OCI-LY7 (cell line): ENCODE results near the gene STXBP2. TPM values are rescaled to one million over a fixed set of nuclear protein-coding genes. Genes with fewer than 3 reads are reported as not detected.

Source experiments
- BruUV-seq: library from RNA; stranded (reverse); fragments of 400-500 nt; replicated peaks from 2 replicates; lab custom pipeline; 2021; lab: Mats Ljungman, UMichigan
- CTCF ChIA-PET: fragments of 300-600 bp; sonication (Branson Sonifier 250); formaldehyde crosslinking; loops from one replicate; lab custom pipeline; 2022; ENCODE audit warnings: antibody characterized with exemption; ENCODE audit not compliant: unreplicated experiment; lab: Charles Lee
- POLR2A ChIA-PET: fragments of 300-600 bp; sonication (Branson Sonifier 250); formaldehyde crosslinking; loops from one replicate; lab custom pipeline; 2022; ENCODE audit warnings: antibody characterized with exemption; lab: Charles Lee
- DNase-seq: peaks from one replicate; pipeline ENCODE4 v3.0.0-alpha.2; 2015; ENCODE audit warnings: low spot score
- H2AFZ ChIP-seq: fragments of 200-600 bp; sonication (generic), shearing (Covaris generic); 2 replicates; pipeline ENCODE4 v1.6.1; 2014; ENCODE audit warnings: mild to moderate bottlenecking, antibody characterized with exemption, low read length, moderate library complexity
- H3K27ac ChIP-seq: fragments of 200-600 bp; sonication (generic); 2 replicates; pipeline ENCODE4 v1.5.1; 2014; ENCODE audit warnings: mixed run types, low read depth, mild to moderate bottlenecking, moderate library complexity, low read length, inconsistent platforms; ENCODE audit not compliant: poor library complexity, severe bottlenecking
- H3K36me3 ChIP-seq: fragments of 200-600 bp; sonication (generic); 2 replicates; pipeline ENCODE4 v1.6.1; 2014; ENCODE audit warnings: mild to moderate bottlenecking, antibody characterized with exemption, low read length, moderate library complexity, mixed read lengths; ENCODE audit not compliant: insufficient read depth
- H3K4me1 ChIP-seq: fragments of 200-600 bp; sonication (generic); 2 replicates; pipeline ENCODE4 v1.5.1; 2014; ENCODE audit warnings: mild to moderate bottlenecking, low read length; ENCODE audit not compliant: insufficient read depth, poor library complexity, severe bottlenecking
- H3K4me2 ChIP-seq: fragments of 200-600 bp; sonication (generic); 2 replicates; pipeline ENCODE4 v1.6.1; 2014; ENCODE audit warnings: mild to moderate bottlenecking, low read length
- H3K4me3 ChIP-seq: fragments of 200-600 bp; sonication (generic); 2 replicates; pipeline ENCODE4 v1.5.1; 2014; ENCODE audit warnings: mild to moderate bottlenecking, low read depth, low read length; ENCODE audit not compliant: poor library complexity, severe bottlenecking
- H3K79me2 ChIP-seq: fragments of 200-600 bp; sonication (generic); 2 replicates; pipeline ENCODE4 v1.6.1; 2016; ENCODE audit warnings: low read depth, mild to moderate bottlenecking, low read length, moderate library complexity, mixed read lengths; ENCODE audit not compliant: insufficient read depth
- H3K9me2 ChIP-seq: fragments of 200-600 bp; sonication (generic); 2 replicates; pipeline ENCODE4 v1.6.1; 2016; ENCODE audit warnings: mild to moderate bottlenecking, low read length, mixed read lengths; ENCODE audit not compliant: insufficient read depth
- H3K9me3 ChIP-seq: fragments of 200-600 bp; sonication (generic); 2 replicates; pipeline ENCODE4 v1.6.1; 2014; ENCODE audit warnings: mild to moderate bottlenecking, mixed run types, low read length, mixed read lengths
- H4K20me1 ChIP-seq: fragments of 200-600 bp; sonication (generic); 2 replicates; pipeline ENCODE4 v1.6.1; 2014; ENCODE audit warnings: mild to moderate bottlenecking, antibody characterized with exemption, low read length, moderate library complexity, mixed read lengths; ENCODE audit not compliant: insufficient read depth
- CTCF ChIP-seq: fragments of 200-600 bp; sonication (generic); conservative IDR thresholded peaks from 2 replicates; pipeline ENCODE4 v1.5.1; 2014; ENCODE audit warnings: mild to moderate bottlenecking, antibody characterized with exemption, low read length, moderate library complexity, mixed read lengths
- EZH2phosphoT487 ChIP-seq: fragments of 200-600 bp; sonication (generic); IDR thresholded peaks from 2 replicates; pipeline ENCODE4 v1.6.1; 2018; ENCODE audit warnings: low read depth, borderline replicate concordance, mild to moderate bottlenecking, mixed run types, antibody characterized with exemption, low read length, moderate library complexity, mixed read lengths
- intact Hi-C: fragments of 100-400 bp; cut with micrococcal nuclease; formaldehyde crosslinking; loops from one replicate; pipeline ENCODE4 v1.10.0; 2022; ENCODE audit not compliant: unreplicated experiment
- total RNA-seq, 2 experiments: library from RNA; depleted of rRNA in 1 of 2; stranded (reverse); fragments of >200 nt in 1 of 2; shearing (Covaris generic) in 1 of 2; gene quantifications; 2 replicates each; pipeline ENCODE4 v1.2.3, GENCODE V29; 2014 to 2022

The STXBP2 gene
- total RNA-seq, 2 experiments from 2014 or later, result 43.0 to 138 TPM

- Histone ChIP-seq H4K20me1 (no peaks in the 10 kb centered on the region), H3K4me3 (no peak overlapping the region), H2AFZ (no peak overlapping the region), H3K36me3 (peaks cover 34% of the 10 kb centered on the region), H3K4me2 (no peak overlapping the region), H3K9me3 (no peaks in the 10 kb centered on the region), H3K4me1 (no peaks in the 10 kb centered on the region), H3K27ac (no peak overlapping the region), H3K9me2 (no peaks in the 10 kb centered on the region), H3K79me2 (no peaks in the 10 kb centered on the region)
- no peak for DNase-seq
- TF ChIP-seq CTCF (no peak), EZH2phosphoT487 (no peak)
- POLR2A ChIA-PET, result interaction anchor here (0.6 kb wide), 1 partner anchor 9 kb away, joined by 3 read pairs; the partner anchor contains the start of genes PET100 and XAB2
- BruUV-seq, result TSS peak; percentile 73
- intact Hi-C loops, result no loop called here
- CTCF ChIA-PET, result no interaction called here
Measured at GRCh38 chr19:7620442-7621412, 16.2 kb upstream of the STXBP2 start.

GRCh38 chr19:7622933-7623685 lies 13.8 kb upstream of the STXBP2 start:
- no TSS peak for BruUV-seq
- Histone ChIP-seq H3K9me3 (no peaks in the 10 kb centered on the region), H2AFZ (no peak overlapping the region), H4K20me1 (0 out of 2 replicates have a peak, but pooled peaks cover 3% of the 10 kb centered on the region), H3K4me2 (no peak overlapping the region), H3K79me2 (peaks cover 8% of the 10 kb centered on the region), H3K4me3 (no peak overlapping the region), H3K27ac (no peak overlapping the region), H3K9me2 (no peaks in the 10 kb centered on the region), H3K36me3 (peaks cover 49% of the 10 kb centered on the region), H3K4me1 (peaks cover 3% of the 10 kb centered on the region)
- intact Hi-C loops, result no loop called here
- DNase-seq, result peak; percentile 14
- ChIA-PET POLR2A (interaction anchor here (0.6 kb wide), 1 partner anchor 584 kb away, joined by 4 read pairs; no protein-coding TSS in a partner anchor), CTCF (no interaction called here)
- TF ChIP-seq EZH2phosphoT487 (no peak), CTCF (no peak)
